ENCODE measurements around the gene CNDP2. TPM values are rescaled to one million over a fixed set of nuclear protein-coding genes. Genes with fewer than 3 reads are reported as not detected.

Gene CNDP2
- total and polyA plus RNA-seq, 2 of the 13 experiments (the other 11 are each of a cell fraction or from before 2014, with no cell fraction given), result 64.7 to 80.8 TPM

DNA sequence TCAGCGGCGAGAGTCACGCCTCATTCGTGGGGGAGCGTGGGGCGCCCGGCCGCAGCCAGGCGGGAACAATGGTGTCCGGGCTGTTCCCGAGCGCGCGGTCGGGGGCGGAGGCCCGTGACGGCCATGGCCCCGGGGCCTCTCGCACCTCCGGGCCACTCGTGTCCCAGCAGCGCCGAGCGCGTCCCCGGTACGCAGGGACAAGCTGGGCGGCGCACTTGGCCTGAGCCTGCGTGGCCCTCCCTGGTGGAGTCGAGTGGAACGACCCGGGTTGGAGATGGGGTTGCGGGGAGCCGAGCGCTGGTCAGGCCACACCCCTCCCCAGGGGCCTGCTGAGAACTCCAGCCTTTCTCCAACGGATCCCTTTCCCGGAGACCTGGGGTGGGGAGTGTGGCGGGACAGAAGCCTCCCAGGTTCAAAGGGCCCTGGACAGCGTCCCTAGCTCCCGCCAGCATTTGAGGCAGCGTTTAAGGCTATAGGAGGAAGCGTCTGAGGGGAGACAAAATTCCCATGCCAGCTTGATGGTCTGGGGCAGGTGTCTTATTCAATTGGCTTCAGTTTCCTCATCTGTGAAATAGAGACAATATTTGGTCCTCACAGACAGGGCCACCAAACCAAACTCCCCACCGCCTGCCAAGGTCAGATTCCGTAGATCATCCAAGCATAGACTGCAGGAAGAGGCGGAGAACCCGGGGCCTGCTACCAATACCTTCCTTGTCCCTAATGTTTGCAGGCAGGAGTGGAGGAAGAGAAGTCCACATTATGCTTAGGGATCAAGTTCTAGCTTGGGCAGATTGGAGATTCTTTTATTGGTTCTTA lies 553 bp downstream of the CNDP2 start (continued):
- TF ChIP-seq, protein P1, sequence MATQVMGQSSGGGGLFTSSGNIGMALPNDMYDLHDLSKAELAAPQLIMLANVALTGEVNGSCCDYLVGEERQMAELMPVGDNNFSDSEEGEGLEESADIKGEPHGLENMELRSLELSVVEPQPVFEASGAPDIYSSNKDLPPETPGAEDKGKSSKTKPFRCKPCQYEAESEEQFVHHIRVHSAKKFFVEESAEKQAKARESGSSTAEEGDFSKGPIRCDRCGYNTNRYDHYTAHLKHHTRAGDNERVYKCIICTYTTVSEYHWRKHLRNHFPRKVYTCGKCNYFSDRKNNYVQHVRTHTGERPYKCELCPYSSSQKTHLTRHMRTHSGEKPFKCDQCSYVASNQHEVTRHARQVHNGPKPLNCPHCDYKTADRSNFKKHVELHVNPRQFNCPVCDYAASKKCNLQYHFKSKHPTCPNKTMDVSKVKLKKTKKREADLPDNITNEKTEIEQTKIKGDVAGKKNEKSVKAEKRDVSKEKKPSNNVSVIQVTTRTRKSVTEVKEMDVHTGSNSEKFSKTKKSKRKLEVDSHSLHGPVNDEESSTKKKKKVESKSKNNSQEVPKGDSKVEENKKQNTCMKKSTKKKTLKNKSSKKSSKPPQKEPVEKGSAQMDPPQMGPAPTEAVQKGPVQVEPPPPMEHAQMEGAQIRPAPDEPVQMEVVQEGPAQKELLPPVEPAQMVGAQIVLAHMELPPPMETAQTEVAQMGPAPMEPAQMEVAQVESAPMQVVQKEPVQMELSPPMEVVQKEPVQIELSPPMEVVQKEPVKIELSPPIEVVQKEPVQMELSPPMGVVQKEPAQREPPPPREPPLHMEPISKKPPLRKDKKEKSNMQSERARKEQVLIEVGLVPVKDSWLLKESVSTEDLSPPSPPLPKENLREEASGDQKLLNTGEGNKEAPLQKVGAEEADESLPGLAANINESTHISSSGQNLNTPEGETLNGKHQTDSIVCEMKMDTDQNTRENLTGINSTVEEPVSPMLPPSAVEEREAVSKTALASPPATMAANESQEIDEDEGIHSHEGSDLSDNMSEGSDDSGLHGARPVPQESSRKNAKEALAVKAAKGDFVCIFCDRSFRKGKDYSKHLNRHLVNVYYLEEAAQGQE (IDR thresholded peaks at IDR 0.05; ENCODE audit: borderline replicate concordance in 1 of 2, low read depth in 1 of 2, low read length in 2 of 2), result no peak
- TF ChIP-seq, protein P2, sequence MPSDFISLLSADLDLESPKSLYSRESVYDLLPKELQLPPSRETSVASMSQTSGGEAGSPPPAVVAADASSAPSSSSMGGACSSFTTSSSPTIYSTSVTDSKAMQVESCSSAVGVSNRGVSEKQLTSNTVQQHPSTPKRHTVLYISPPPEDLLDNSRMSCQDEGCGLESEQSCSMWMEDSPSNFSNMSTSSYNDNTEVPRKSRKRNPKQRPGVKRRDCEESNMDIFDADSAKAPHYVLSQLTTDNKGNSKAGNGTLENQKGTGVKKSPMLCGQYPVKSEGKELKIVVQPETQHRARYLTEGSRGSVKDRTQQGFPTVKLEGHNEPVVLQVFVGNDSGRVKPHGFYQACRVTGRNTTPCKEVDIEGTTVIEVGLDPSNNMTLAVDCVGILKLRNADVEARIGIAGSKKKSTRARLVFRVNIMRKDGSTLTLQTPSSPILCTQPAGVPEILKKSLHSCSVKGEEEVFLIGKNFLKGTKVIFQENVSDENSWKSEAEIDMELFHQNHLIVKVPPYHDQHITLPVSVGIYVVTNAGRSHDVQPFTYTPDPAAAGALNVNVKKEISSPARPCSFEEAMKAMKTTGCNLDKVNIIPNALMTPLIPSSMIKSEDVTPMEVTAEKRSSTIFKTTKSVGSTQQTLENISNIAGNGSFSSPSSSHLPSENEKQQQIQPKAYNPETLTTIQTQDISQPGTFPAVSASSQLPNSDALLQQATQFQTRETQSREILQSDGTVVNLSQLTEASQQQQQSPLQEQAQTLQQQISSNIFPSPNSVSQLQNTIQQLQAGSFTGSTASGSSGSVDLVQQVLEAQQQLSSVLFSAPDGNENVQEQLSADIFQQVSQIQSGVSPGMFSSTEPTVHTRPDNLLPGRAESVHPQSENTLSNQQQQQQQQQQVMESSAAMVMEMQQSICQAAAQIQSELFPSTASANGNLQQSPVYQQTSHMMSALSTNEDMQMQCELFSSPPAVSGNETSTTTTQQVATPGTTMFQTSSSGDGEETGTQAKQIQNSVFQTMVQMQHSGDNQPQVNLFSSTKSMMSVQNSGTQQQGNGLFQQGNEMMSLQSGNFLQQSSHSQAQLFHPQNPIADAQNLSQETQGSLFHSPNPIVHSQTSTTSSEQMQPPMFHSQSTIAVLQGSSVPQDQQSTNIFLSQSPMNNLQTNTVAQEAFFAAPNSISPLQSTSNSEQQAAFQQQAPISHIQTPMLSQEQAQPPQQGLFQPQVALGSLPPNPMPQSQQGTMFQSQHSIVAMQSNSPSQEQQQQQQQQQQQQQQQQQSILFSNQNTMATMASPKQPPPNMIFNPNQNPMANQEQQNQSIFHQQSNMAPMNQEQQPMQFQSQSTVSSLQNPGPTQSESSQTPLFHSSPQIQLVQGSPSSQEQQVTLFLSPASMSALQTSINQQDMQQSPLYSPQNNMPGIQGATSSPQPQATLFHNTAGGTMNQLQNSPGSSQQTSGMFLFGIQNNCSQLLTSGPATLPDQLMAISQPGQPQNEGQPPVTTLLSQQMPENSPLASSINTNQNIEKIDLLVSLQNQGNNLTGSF (CRISPR knock-in tag; IDR thresholded peaks at IDR 0.05), result no peak; the same call in 1 of the 2 replicates
- TF ChIP-seq, protein P3, sequence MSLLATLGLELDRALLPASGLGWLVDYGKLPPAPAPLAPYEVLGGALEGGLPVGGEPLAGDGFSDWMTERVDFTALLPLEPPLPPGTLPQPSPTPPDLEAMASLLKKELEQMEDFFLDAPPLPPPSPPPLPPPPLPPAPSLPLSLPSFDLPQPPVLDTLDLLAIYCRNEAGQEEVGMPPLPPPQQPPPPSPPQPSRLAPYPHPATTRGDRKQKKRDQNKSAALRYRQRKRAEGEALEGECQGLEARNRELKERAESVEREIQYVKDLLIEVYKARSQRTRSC (CRISPR knock-in tag; IDR thresholded peaks at IDR 0.05; ENCODE audit: low read depth), result no peak
- TF ChIP-seq DMAP1 (CRISPR knock-in tag; IDR thresholded peaks at IDR 0.05), result peak; percentile 67
- TF ChIP-seq, protein P4, sequence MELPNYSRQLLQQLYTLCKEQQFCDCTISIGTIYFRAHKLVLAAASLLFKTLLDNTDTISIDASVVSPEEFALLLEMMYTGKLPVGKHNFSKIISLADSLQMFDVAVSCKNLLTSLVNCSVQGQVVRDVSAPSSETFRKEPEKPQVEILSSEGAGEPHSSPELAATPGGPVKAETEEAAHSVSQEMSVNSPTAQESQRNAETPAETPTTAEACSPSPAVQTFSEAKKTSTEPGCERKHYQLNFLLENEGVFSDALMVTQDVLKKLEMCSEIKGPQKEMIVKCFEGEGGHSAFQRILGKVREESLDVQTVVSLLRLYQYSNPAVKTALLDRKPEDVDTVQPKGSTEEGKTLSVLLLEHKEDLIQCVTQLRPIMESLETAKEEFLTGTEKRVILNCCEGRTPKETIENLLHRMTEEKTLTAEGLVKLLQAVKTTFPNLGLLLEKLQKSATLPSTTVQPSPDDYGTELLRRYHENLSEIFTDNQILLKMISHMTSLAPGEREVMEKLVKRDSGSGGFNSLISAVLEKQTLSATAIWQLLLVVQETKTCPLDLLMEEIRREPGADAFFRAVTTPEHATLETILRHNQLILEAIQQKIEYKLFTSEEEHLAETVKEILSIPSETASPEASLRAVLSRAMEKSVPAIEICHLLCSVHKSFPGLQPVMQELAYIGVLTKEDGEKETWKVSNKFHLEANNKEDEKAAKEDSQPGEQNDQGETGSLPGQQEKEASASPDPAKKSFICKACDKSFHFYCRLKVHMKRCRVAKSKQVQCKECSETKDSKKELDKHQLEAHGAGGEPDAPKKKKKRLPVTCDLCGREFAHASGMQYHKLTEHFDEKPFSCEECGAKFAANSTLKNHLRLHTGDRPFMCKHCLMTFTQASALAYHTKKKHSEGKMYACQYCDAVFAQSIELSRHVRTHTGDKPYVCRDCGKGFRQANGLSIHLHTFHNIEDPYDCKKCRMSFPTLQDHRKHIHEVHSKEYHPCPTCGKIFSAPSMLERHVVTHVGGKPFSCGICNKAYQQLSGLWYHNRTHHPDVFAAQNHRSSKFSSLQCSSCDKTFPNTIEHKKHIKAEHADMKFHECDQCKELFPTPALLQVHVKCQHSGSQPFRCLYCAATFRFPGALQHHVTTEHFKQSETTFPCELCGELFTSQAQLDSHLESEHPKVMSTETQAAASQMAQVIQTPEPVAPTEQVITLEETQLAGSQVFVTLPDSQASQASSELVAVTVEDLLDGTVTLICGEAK (IDR thresholded peaks at IDR 0.05), result no peak
- TF ChIP-seq, protein P4 (CRISPR knock-in tag; IDR thresholded peaks at IDR 0.05), result no peak; the same call in 1 of the 2 replicates
- TF ChIP-seq MAZ (IDR thresholded peaks at IDR 0.05; ENCODE audit: borderline replicate concordance, low read depth, low read length), result no peak; the same call in 1 of the 2 replicates
- TF ChIP-seq MAZ (CRISPR knock-in tag; IDR thresholded peaks at IDR 0.05; ENCODE audit: low read depth), result peak; percentile 76; the same call in 1 of the 2 replicates
- TF ChIP-seq BRCA1 (CRISPR knock-in tag; IDR thresholded peaks at IDR 0.05), result no peak

Measured in HepG2 (cell line).